GM19468 (cell line): Measurements from ENCODE around the gene GASK1A.

Experiments
- ATAC-seq: cut with Tn5 transposase; IDR thresholded peaks from one replicate; pipeline ENCODE4 v1.9.1; 2021; ENCODE audit warnings: mild to moderate bottlenecking, moderate library complexity, moderate number of reproducible peaks; ENCODE audit not compliant: unreplicated experiment; ENCODE audit errors: extremely low read depth

The GASK1A gene

GRCh38 chr3:43011638-43012037 is 32.5 kb downstream of the GASK1A start:
- ATAC-seq, result no peak

- ATAC-seq, result no peak
Measured at GRCh38 chr3:43012174-43012573, 33.1 kb downstream of the GASK1A start.

- no peak for ATAC-seq
Measured at GRCh38 chr3:43013256-43013655, 34.1 kb downstream of the GASK1A start.

GRCh38 chr3:43013743-43014155 is 34.6 kb downstream of the GASK1A start:
- no peak for ATAC-seq

GRCh38 chr3:43014241-43014640 is 35.1 kb downstream of the GASK1A start:
- no peak for ATAC-seq

- no peak for ATAC-seq
Measured at GRCh38 chr3:43014956-43015355, 35.8 kb downstream of the GASK1A start.

GRCh38 chr3:43015572-43015971 is 36.5 kb downstream of the GASK1A start:
- no peak for ATAC-seq

- ATAC-seq, result no peak
Measured at GRCh38 chr3:43015991-43016865, 37.1 kb downstream of the GASK1A start.

- ATAC-seq, result no peak
Measured at GRCh38 chr3:43017004-43017403, 37.9 kb downstream of the GASK1A start.

GRCh38 chr3:43017593-43018195 is 38.6 kb downstream of the GASK1A start:
- ATAC-seq, result no peak

GRCh38 chr3:43018246-43018645 is 39.1 kb downstream of the GASK1A start:
- ATAC-seq, result no peak

GRCh38 chr3:43019006-43019809 is 40.1 kb downstream of the GASK1A start:
- ATAC-seq, result no peak

GRCh38 chr3:43019826-43020225 is 40.7 kb downstream of the GASK1A start:
- ATAC-seq, result no peak

GRCh38 chr3:43021186-43021585 is 42.1 kb downstream of the GASK1A start:
- no peak for ATAC-seq

GRCh38 chr3:43022121-43022520 is 43.0 kb downstream of the GASK1A start:
- ATAC-seq, result no peak

- no peak for ATAC-seq
Measured at GRCh38 chr3:43023066-43023465, 44.0 kb downstream of the GASK1A start.

- no peak for ATAC-seq
Measured at GRCh38 chr3:43023746-43024145, 44.6 kb downstream of the GASK1A start.

GRCh38 chr3:43024181-43024885 is 45.2 kb downstream of the GASK1A start:
- no peak for ATAC-seq

GRCh38 chr3:43025423-43025822 is 46.3 kb downstream of the GASK1A start:
- ATAC-seq, result no peak

- ATAC-seq, result no peak
Measured at GRCh38 chr3:43028001-43028400, 48.9 kb downstream of the GASK1A start.
